ENCODE measurements around the gene ADH5.
"Not testable (repeated sequence)": the region's sequence is repeated elsewhere in the genome, so short reads cannot be mapped to it uniquely, and the experiment has no call there.

The ADH5 gene

GRCh38 chr4:99028187-99028586 lies 60.4 kb downstream of the ADH5 start:
- DNase-seq = no peak

GRCh38 chr4:99027304-99027703 lies 61.3 kb downstream of the ADH5 start:
- no peak for DNase-seq

GRCh38 chr4:99025506-99025905 lies 63.1 kb downstream of the ADH5 start:
- no peak for DNase-seq

GRCh38 chr4:99024481-99025275 lies 63.9 kb downstream of the ADH5 start:
- DNase-seq = no peak

- not testable (repeated sequence) for DNase-seq
These were observed 64.8 kb downstream of the ADH5 start for GRCh38 chr4:99023800-99024251.

GRCh38 chr4:99022566-99022965 lies 66.0 kb downstream of the ADH5 start:
- no peak for DNase-seq

GRCh38 chr4:99021386-99021785 lies 67.2 kb downstream of the ADH5 start:
- DNase-seq = no peak

All from GOT3 (cell line).